A549 (cell line): ENCODE results near the gene MACROD1. TPM values are rescaled to one million over a fixed set of nuclear protein-coding genes. Genes with fewer than 3 reads are reported as not detected.

Source experiments
- ATAC-seq, 2 experiments: fragments of 200-7000 bp in 1 of 2; fragments of >200 bp in 1 of 2; cut with Nextera tagmentation in 1 of 2; cut with Tn5 transposase in 1 of 2; 3 replicates each; pipeline versions ENCODE4 v1.8.0 to v1.9.1; 2018 to 2020; ENCODE audit warnings: mild to moderate bottlenecking in 1 of 2, moderate library complexity in 1 of 2
- CTCF ChIA-PET: fragments of 300-600 bp; sonication (Branson Sonifier 250); formaldehyde crosslinking; extraction: SDS; loops from one replicate; lab custom pipeline; 2021; ENCODE audit warnings: antibody characterized with exemption, inconsistent platforms; lab: Yijun Ruan, JAX
- POLR2A ChIA-PET: fragments of 350-600 bp; formaldehyde crosslinking; extraction: SDS; loops from one replicate; lab custom pipeline; 2021; ENCODE audit warnings: antibody characterized with exemption, inconsistent platforms; lab: Yijun Ruan, JAX
- DNase-seq, 2 experiments: peaks; one replicate each; pipeline versions ENCODE4 v3.0.0 to v3.0.0-alpha.2; 2011 to 2016; ENCODE audit warnings: low read depth in 1 of 2, low spot score in 1 of 2
- FAIRE-seq: peaks from 2 replicates; lab custom pipeline; 2011; peaks lifted over from hg19 to GRCh38; lab: Jason Lieb, UNC
- H3K27ac ChIP-seq, 2 experiments: fragments of >200 bp; sonication (Bioruptor Twin); formaldehyde crosslinking; 3 replicates each; pipeline ENCODE4 v1.5.1; 2016 to 2017
- H3K4me1 ChIP-seq: fragments of >200 bp; sonication (Bioruptor Twin); formaldehyde crosslinking; 3 replicates; pipeline ENCODE4 v1.6.1; 2016
- H3K4me2 ChIP-seq: fragments of >200 bp; sonication (Bioruptor Twin); formaldehyde crosslinking; 3 replicates; pipeline ENCODE4 v1.6.1; 2016
- H3K4me3 ChIP-seq: fragments of >200 bp; sonication (Bioruptor Twin); formaldehyde crosslinking; 3 replicates; pipeline ENCODE4 v1.5.1; 2016
- H3K9me3 ChIP-seq: fragments of >200 bp; sonication (Bioruptor Twin); formaldehyde crosslinking; 3 replicates; pipeline ENCODE4 v1.6.1; 2016
- BHLHE40 ChIP-seq: IDR thresholded peaks from 2 replicates; pipeline ENCODE4 v1.6.1; 2012; ENCODE audit warnings: low read depth, low read length, inconsistent platforms
- CBX2 ChIP-seq: fragments of 200-600 bp; sonication (generic); IDR thresholded peaks from 2 replicates; pipeline ENCODE4 v1.6.1; 2016; ENCODE audit warnings: low read depth, mild to moderate bottlenecking, borderline replicate concordance
- CEBPB ChIP-seq, 2 experiments: fragments of >200 bp in 1 of 2; sonication (Bioruptor Twin) in 1 of 2; formaldehyde crosslinking in 1 of 2; IDR thresholded peaks; 2 replicates each; pipeline ENCODE4 v1.6.1; 2012 to 2016
- EHMT2 ChIP-seq: fragments of 200-600 bp; sonication (generic); IDR thresholded peaks from 2 replicates; pipeline ENCODE4 v1.6.1; 2016; ENCODE audit warnings: antibody characterized with exemption, low read depth, mild to moderate bottlenecking, moderate library complexity
- GATA3 ChIP-seq: IDR thresholded peaks from 2 replicates; pipeline ENCODE4 v1.6.1; 2012; ENCODE audit warnings: borderline replicate concordance
- HDAC2 ChIP-seq: fragments of 200-600 bp; sonication (generic); IDR thresholded peaks from 2 replicates; pipeline ENCODE4 v1.6.1; 2016
- HOXA7 ChIP-seq: fragments of 250-450 bp; sonication (Bioruptor Pico); IDR thresholded peaks from 2 replicates; pipeline ENCODE4 v1.5.0; 2020; ENCODE audit warnings: mild to moderate bottlenecking, moderate library complexity
- HOXB13 ChIP-seq: fragments of 250-450 bp; sonication (Bioruptor Pico); IDR thresholded peaks from 2 replicates; pipeline ENCODE4 v1.5.0; 2020; ENCODE audit warnings: low read depth, mild to moderate bottlenecking, moderate library complexity
- KDM1A ChIP-seq: fragments of 200-600 bp; sonication (generic); IDR thresholded peaks from 2 replicates; pipeline ENCODE4 v1.6.1; 2016; ENCODE audit warnings: low read depth, mild to moderate bottlenecking
- KDM5A ChIP-seq: fragments of 200-600 bp; sonication (generic); IDR thresholded peaks from 2 replicates; pipeline ENCODE4 v1.6.1; 2016; ENCODE audit warnings: antibody characterized with exemption, mild to moderate bottlenecking
- MAZ ChIP-seq: fragments of 150-350 bp; IDR thresholded peaks from 2 replicates; pipeline ENCODE4 v1.6.1; 2014; ENCODE audit warnings: antibody characterized with exemption, low read depth, low read length, borderline replicate concordance
- MYC ChIP-seq: IDR thresholded peaks from 2 replicates; pipeline ENCODE4 v1.6.1; 2012; ENCODE audit warnings: mild to moderate bottlenecking, inconsistent platforms, low read length, improper control_type of control experiment, borderline replicate concordance
- NPAS2 ChIP-seq: fragments of 250-450 bp; sonication (Bioruptor Pico); IDR thresholded peaks from 2 replicates; pipeline ENCODE4 v1.8.0; 2022; ENCODE audit warnings: mild to moderate bottlenecking, moderate library complexity, borderline replicate concordance
- POLR2A ChIP-seq: IDR thresholded peaks from 2 replicates; pipeline ENCODE4 v1.6.1; 2012; ENCODE audit warnings: mild to moderate bottlenecking, low read length
- RARB ChIP-seq: fragments of 250-450 bp; sonication (Bioruptor Pico); IDR thresholded peaks from 2 replicates; pipeline ENCODE4 v1.8.0; 2021; ENCODE audit warnings: mild to moderate bottlenecking, moderate library complexity
- SMC3 ChIP-seq: fragments of >200 bp; sonication (Bioruptor Twin); formaldehyde crosslinking; IDR thresholded peaks from 3 replicates; pipeline ENCODE4 v1.6.1; 2018; ENCODE audit warnings: inconsistent platforms
- ZNF302 ChIP-seq: fragments of 250-450 bp; sonication (Bioruptor Pico); IDR thresholded peaks from 2 replicates; pipeline ENCODE4 v1.9.0; 2021; ENCODE audit warnings: inconsistent platforms, mild to moderate bottlenecking, moderate library complexity
- WGBS: methylation state at CpG from one replicate; pipeline ENCODE4 v1.1.6; 2017; ENCODE audit errors: missing lambda C conversion rate; 5-methylcytosine and 5-hydroxymethylcytosine counted together
- polyA plus RNA-seq, 4 experiments: library from polyadenylated mRNA; depleted of rRNA in 3 of 4; stranded (reverse); fragments of >200 nt; fragmentation: RNase III in 1 of 4; extraction: RNeasy Plus Mini Kit Qiagen cat#74134 plus additional on column Dnase treatment in 1 of 4; gene quantifications; 2 replicates in 3 of 4; 3 replicates in 1 of 4; pipeline ENCODE4 v1.2.3, GENCODE V29; 2011 to 2017
- TF ChIP-seq, protein P1 (sequence below): IDR thresholded peaks from 2 replicates; pipeline ENCODE4 v1.6.1; 2012
- TF ChIP-seq, protein P2 (sequence below): fragments of 450-650 bp; IDR thresholded peaks from 2 replicates; pipeline ENCODE4 v1.6.1; 2014; ENCODE audit warnings: antibody characterized with exemption
- TF ChIP-seq, protein P3 (sequence below): fragments of 250-450 bp; sonication (Bioruptor Pico); IDR thresholded peaks from 2 replicates; pipeline ENCODE4 v1.5.0; 2021; ENCODE audit warnings: mild to moderate bottlenecking, moderate library complexity, borderline replicate concordance

Gene MACROD1
- polyA plus RNA-seq, 2 of the 4 experiments (the other 2 are of a cell fraction): 15.1 to 16.6 TPM

DNA sequence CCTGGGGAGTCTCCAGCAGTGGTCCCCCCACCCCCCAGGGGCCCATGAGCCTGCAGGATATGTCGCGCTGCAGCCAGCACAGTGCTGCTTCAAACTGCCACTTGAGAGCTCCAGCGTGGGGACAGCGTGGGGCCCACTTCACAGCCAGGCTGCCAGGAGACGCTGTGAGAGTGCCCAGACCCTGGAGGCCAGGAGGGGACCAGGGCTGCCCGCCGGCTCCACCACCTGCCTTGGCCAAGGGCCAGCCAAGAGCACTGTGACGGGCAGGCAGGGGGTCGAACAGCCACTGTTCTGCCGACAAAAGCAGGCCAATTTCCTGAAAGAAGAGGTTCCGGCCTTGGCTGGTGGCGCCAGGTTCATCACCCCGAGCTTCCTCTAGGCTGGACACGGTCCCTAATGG is 70.0 kb downstream of the MACROD1 start:
- H3K27ac ChIP-seq: peak overlapping the region in 1 of 2 experiments; percentile 95; a peak in 3 of 6 replicates

DNA sequence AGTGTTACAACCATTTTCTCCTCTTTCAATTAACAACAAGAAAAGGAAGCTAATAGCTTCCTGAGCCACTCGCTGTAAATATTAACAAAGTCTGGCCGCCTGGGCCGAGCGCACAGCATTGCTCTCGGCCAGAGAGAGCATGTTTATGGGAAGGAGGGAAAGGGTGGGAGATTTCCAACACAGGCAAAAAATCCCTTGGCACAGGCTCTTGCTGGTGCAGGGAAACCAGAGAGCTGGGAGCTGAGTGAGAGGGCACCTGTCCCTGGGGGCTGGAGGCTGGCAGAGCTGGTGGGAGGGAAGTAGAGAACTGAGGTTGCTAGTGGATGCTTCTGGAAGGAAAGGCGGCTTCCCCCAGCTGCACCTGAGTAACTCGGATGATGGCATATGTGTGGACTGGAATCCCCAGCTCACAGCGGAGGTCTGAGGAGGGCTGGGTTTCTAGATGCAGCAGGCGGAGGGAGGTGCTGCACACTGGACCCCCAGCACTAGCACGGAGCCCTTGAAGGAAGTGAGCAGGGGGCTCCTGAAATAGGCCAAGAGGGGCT is 70.6 kb downstream of the MACROD1 start:
- H3K9me3 ChIP-seq: no peaks in the 10 kb centered on the region
- no peak for FAIRE-seq
- H3K4me2 ChIP-seq: no peak overlapping the region
- TF ChIP-seq POLR2A (no peak), CBX2 (no peak), GATA3 (no peak), MAZ (no peak), KDM1A (no peak), HOXA7 (CRISPR knock-in tag) (no peak), MYC (no peak), BHLHE40 (no peak), NPAS2 (CRISPR knock-in tag) (no peak), RARB (CRISPR knock-in tag) (no peak)
- TF ChIP-seq, protein P1, sequence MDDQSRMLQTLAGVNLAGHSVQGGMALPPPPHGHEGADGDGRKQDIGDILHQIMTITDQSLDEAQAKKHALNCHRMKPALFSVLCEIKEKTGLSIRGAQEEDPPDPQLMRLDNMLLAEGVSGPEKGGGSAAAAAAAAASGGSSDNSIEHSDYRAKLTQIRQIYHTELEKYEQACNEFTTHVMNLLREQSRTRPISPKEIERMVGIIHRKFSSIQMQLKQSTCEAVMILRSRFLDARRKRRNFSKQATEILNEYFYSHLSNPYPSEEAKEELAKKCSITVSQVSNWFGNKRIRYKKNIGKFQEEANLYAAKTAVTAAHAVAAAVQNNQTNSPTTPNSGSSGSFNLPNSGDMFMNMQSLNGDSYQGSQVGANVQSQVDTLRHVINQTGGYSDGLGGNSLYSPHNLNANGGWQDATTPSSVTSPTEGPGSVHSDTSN: no peak
- ATAC-seq: no peak
- peaks cover 50% of the 10 kb centered on the region for H3K4me1 ChIP-seq
- ChIA-PET CTCF (interaction anchor here (0.6 to 3.2 kb wide), 9 partner anchors 9 to 329 kb away, joined by 3 to 17 read pairs (median 3); no protein-coding TSS in a partner anchor), POLR2A (no interaction called here)
- WGBS: 84% methylated on average over 10 of the region's 10 CpGs
- DNase-seq: no peak
- no peak overlapping the region for H3K4me3 ChIP-seq
- peak overlapping the region in 1 of 2 experiments; percentile 95; a peak in 3 of 6 replicates for H3K27ac ChIP-seq

More for the DNA sequence above, 70.0 kb downstream of the MACROD1 start:
- Histone ChIP-seq H3K9me3 (no peaks in the 10 kb centered on the region), H3K4me2 (no peak overlapping the region), H3K4me3 (no peak overlapping the region), H3K4me1 (peaks cover 44% of the 10 kb centered on the region)
- DNase-seq (no peak), ATAC-seq (no peak), FAIRE-seq (no peak)
- WGBS: 93% methylated on average over 14 of the region's 14 CpGs
- TF ChIP-seq HDAC2 (no peak), HOXB13 (no peak), EHMT2 (no peak), ZNF302 (CRISPR knock-in tag) (no peak), SMC3 (no peak), CBX2 (no peak), CEBPB (IDR thresholded peaks at IDR 0.05) (no peak), KDM5A (no peak)
- TF ChIP-seq, protein P2, sequence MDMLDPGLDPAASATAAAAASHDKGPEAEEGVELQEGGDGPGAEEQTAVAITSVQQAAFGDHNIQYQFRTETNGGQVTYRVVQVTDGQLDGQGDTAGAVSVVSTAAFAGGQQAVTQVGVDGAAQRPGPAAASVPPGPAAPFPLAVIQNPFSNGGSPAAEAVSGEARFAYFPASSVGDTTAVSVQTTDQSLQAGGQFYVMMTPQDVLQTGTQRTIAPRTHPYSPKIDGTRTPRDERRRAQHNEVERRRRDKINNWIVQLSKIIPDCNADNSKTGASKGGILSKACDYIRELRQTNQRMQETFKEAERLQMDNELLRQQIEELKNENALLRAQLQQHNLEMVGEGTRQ: no peak
- TF ChIP-seq, protein P3, sequence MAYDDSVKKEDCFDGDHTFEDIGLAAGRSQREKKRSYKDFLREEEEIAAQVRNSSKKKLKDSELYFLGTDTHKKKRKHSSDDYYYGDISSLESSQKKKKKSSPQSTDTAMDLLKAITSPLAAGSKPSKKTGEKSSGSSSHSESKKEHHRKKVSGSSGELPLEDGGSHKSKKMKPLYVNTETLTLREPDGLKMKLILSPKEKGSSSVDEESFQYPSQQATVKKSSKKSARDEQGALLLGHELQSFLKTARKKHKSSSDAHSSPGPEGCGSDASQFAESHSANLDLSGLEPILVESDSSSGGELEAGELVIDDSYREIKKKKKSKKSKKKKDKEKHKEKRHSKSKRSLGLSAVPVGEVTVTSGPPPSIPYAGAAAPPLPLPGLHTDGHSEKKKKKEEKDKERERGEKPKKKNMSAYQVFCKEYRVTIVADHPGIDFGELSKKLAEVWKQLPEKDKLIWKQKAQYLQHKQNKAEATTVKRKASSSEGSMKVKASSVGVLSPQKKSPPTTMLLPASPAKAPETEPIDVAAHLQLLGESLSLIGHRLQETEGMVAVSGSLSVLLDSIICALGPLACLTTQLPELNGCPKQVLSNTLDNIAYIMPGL (CRISPR knock-in tag): no peak
- CTCF ChIA-PET: interaction anchor here (0.6 to 3.2 kb wide), 9 partner anchors 9 to 330 kb away, joined by 3 to 17 read pairs (median 3); no protein-coding TSS in a partner anchor
- POLR2A ChIA-PET: no interaction called here
